Activated naive CD4-positive, alpha-beta T cell treated with anti-CD3 and anti-CD28 coated beads, Interleukin-2, amount 50 U/mL, for 16 hours (primary cell): ENCODE results near the gene GATA3.
A peak's percentile ranks its signal among the peaks of the same experiment; 100 is the strongest.

Source experiments
- DNase-seq: peaks from one replicate; pipeline ENCODE4 v3.0.0-alpha.2; 2020

GATA3 gene

DNA sequence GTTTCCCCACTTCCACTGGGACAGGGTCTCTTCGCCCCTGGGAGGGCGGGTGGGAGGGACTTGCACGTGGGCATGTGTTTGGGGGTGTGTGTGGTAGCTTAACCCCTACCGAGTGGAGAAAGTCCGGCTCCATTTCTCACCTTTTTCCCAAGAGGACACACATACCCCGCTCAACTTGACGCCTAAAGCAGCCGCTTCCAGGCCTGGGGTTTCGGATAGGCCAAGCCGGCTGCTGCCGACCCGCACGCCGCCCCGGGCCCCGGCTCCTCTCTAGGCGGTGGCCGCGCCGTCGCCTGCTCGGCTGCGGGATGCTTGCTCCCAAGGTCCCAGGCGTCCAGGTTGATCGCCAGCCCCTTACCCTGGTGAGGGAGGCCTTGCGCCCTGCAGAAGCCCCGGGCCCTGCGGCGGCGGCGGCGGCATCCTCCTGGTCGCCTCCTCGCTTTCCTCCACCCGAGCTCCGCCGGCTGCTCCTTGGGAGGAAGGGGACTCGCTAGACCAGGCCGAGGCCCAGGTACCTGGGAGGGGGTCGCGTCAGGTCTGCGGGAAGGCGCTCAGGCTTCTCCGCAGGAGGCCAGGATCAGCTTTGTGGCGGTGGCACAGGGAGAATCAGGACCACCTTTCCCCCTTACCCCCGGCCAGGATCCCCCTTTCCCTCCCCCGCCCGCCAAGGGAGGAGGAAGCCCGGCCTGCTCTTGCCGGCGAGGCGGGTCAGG, 3.2 kb upstream of the GATA3 start:
- no peak for DNase-seq

GRCh38 chr10:8051851-8052257, 2.6 kb upstream of the GATA3 start:
- no peak for DNase-seq

- no peak for DNase-seq
These were observed 2.0 kb upstream of the GATA3 start for GRCh38 chr10:8052341-8052955.

GRCh38 chr10:8052956-8053445, 1.5 kb upstream of the GATA3 start:
- no peak for DNase-seq

DNA sequence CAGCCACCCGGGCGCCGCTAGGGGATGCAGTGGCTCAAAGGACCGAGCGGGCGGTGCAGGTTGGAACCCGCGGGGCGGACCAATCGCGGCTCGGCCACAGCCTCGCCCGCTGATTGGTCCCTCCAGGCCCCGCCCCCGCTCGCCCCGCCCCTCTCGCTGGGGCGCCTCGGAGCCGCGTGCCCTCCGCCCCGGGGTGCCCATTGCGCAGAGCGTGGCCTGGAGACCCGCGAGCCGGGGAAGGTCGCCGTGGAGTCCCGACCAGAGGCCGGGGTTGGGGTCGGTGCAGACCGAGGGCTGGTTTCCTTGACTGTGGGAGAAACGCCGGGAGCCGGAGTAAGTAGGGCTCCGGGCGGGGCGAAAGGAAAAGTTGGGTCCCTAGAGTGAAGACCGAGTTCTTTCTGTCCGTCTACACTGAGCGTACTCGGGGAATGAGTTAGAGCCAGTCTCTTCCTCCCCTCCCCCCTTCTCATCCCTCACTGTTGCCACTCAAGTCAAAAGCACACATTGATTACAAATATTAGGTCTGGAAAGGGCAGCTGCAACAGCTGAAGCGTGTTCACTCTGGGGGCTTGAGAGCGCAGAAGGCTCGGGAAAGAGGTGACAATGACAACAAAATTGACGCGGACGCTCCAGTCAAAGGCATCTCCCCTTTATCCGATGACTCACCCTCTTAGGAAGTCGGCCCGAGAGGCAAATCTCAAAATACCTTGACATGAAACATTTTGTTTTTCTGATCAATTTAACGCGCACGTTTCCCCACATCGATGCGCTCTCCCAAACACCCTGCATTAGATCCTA, 843 bp upstream of the GATA3 start:
- peak; percentile 97 for DNase-seq

DNA sequence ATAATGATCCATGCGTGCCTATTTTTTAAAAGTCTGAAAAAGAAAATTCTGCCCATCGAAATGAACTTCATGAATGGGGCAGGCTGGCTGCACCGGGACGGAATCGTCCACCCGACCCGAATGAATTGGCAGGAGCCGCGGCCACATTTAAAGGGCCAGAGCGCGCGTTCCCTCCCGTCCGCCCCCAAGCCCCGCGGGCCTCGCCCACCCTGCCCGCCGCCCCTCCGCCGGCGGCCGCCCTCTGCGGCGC, 319 bp upstream of the GATA3 start:
- DNase-seq = no peak

- no peak for DNase-seq
These were observed 1.2 kb downstream of the GATA3 start for GRCh38 chr10:8055420-8056349.

DNA sequence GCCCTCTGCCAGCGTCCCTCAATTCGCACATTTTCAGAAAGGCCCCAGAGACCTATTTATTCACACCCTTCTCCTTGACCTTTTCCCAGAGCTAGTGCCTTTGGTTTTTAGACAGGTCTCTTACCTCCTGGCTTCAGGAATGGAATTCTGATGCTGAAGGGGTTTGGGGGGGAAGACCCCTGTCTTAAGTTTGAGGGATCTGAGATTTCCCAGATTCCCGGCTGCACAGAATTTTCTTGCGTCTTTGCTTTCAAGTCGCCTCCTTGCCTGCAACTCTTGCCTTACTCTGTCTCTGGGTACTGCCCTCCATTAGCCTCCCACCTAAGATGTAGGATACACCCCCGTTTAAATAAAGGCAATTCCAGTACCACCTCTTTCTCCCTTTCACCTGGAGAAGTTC, 1.9 kb downstream of the GATA3 start:
- no peak for DNase-seq

GRCh38 chr10:8056871-8057331, 2.4 kb downstream of the GATA3 start:
- DNase-seq = peak; percentile 58

DNA sequence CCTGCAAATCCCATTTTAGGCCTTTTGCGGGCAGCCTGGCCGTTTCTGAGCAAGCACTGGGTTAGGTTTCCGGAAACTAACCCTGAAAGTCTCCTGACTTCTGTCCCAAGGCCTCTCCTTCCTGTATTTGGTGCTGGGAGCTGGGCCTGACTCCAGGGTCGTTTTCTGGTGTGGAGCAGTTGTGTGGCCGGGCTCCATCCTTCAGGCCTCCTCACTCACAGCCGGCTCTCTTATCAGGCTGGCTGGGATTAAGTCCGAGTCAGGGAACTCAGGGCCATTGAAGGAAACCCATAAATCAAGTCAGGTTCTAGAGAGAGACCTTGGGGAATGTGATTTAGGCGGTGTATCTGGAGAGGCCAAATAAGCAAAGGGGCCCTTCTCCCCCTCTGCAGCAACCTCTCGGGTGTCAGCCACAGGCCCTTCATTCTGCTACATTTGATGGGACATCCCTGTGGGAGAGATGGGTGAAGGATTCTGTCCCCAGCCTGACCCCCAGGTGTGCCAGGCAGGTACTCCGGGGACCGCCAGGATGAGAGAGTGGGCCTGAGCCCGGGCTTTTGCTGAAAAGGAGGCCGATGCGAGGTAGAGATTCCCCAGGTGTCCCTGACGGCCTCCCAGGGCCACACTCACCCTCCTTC, 3.3 kb downstream of the GATA3 start:
- no peak for DNase-seq

- no peak for DNase-seq
These were observed 4.0 kb downstream of the GATA3 start for GRCh38 chr10:8058274-8059111.

DNA sequence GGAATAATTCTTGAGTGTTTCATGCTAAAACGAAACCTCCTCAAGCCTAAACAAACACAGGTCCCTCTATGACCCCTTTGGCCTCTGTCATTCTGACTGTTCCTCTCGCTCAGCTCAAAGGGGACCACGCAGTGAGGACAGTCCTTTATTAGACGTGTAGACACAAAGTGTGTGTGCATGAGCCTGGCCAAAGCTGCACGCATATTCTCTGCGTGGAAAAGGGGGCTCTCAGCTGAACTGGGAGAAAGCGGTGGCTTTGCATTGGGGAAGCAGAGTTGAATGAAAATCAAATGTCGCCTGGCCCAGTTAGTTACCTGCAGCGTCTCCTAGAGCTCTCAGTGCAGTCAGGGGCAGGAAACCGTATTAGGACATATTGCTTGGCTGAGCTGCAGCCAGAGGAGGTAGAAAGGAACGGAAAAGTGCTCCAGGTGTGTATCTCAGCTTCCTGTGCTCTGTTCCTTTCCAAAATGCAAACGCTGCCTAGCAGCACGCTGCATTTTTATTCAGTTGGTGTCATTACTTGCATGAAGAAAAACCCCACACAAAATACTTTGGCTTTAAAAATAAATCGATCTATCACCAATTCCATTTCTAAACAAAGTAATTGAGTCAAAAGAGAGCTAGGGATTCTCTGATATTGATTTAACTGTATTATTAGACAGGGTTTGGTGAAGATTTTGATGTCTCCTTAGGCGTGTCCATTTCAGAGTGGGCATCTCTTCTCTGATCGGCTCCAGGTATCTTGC, 4.9 kb downstream of the GATA3 start:
- DNase-seq = no peak

- DNase-seq = peak; percentile 50
These were observed 5.7 kb downstream of the GATA3 start for GRCh38 chr10:8060010-8060703.

GRCh38 chr10:8060704-8061121, 6.2 kb downstream of the GATA3 start:
- DNase-seq = no peak

DNA sequence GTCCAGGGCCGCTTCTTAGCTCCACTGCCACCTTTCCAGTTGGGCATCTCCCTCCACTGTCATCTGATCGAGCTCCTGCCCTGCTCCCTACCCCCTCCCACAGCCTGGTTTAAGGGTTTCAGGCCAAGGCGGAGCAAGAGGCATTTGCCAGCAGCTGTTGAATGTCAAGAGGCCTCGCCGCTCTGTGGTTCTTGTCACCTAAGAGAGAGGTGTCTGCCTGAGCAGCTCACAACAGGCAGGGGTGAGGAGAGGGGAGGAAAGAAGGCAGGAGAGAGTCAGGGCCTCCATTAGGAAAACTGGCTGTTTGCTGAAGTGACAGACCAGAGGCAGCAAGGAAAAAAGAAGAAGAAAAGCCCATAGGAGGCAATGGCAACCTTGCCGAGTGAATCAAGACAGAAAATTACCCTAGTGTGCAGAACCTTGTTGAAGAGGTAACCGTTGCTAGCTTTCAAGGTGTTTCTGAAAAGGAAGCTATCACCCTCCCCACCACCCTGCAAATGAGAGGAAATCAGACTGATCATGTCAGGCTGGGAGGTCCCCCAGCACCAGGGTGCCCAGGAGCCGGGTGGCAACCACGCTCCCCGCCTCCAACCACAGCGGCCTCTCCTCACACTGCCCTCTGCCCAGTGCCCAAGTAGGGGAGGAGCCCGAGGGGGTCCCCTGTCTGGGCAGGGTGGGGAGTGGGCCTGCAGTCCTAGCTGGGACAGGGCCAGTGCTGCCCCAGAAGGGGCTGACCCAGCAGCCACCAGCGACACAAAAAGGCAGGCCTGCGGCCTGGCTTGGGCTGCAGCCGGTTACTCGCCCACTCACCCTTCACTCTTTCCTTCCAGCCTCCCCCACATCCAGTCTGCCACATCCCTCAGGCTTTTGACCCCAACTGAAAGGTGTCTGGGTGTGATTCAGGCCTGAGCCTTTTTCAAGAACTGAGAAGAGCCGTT, 7.1 kb downstream of the GATA3 start:
- DNase-seq = no peak

DNA sequence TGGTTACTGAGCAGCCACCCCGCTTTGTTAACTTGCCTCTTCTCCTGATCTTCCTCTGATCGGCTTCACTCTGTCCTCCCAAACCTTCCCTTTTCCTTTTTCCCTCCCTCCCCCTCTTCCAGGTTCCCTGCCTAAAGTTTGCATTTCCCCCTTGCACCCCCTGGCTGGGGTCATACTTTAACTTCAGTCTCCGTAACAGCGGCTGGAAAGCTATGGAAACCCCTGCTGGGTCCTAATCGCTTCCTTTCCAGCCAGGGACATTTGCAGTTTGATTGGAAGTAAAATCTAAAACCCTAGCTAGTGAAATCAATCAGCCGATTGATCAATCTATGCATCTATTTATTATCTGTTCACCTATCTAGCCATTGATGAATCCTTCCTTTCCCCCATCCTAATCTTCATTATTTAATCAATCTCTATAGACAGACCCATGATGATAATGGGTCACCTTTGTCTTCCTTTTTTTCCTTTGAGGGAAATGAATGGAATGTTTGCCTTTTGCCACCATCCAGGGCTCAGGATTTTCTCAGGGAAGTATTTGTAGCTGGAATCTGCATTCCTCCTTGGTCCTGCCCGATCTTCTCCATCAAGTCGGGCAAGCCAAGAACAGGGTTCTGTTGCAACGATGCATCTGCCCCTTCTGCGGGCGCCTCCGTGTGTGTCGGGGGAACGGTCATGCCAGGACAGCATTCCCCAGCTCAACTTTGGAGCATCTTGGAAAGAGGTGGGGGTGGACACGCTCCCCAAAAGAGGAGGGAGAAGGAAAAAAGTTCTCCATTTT, 8.8 kb downstream of the GATA3 start:
- no peak for DNase-seq

DNA sequence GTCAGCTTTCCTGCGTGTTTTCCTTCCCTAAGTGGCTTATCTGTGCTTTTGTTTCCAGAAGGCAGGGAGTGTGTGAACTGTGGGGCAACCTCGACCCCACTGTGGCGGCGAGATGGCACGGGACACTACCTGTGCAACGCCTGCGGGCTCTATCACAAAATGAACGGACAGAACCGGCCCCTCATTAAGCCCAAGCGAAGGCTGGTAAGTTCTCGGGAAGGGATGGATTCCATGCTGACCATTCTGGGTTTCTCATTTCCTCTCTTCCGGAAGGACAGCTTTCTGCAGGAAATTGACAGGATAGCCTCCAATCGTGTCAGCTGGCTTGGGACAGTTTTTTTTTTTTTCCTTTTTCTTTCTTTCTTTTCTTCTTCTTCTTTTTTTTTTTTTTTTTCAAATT, 9.4 kb downstream of the GATA3 start:
- DNase-seq = no peak

GRCh38 chr10:8064436-8064835, 9.9 kb downstream of the GATA3 start:
- DNase-seq = no peak
